Trophoblast cell (in vitro differentiated cells and primary cell): ENCODE results near the gene ELOVL7.
"Not testable (repeated sequence)": the region's sequence is repeated elsewhere in the genome, so short reads cannot be mapped to it uniquely, and the experiment has no call there.

Source experiments
- DNase-seq, 2 donors: peaks; one replicate each; pipeline ENCODE4 v3.0.0-alpha.2; 2016
- H2AFZ ChIP-seq: 2 replicates; pipeline ENCODE4 v1.6.1; 2013; ENCODE audit warnings: low read length, moderate library complexity, mild to moderate bottlenecking; ENCODE audit not compliant: insufficient read depth, poor library complexity
- H2AK5ac ChIP-seq: 2 replicates; pipeline ENCODE4 v1.6.1; 2013; ENCODE audit warnings: mild to moderate bottlenecking, low read length
- H2BK120ac ChIP-seq: 2 replicates; pipeline ENCODE4 v1.6.1; 2013; ENCODE audit warnings: low read length, mild to moderate bottlenecking, moderate library complexity; ENCODE audit not compliant: insufficient read depth, poor library complexity
- H2BK12ac ChIP-seq: 2 replicates; pipeline ENCODE4 v1.6.1; 2013; ENCODE audit warnings: mild to moderate bottlenecking, low read length, moderate library complexity
- H2BK5ac ChIP-seq: 2 replicates; pipeline ENCODE4 v1.6.1; 2013; ENCODE audit warnings: low read length, low read depth, moderate library complexity, mild to moderate bottlenecking; ENCODE audit not compliant: poor library complexity
- H3K14ac ChIP-seq: 2 replicates; pipeline ENCODE4 v1.6.1; 2013; ENCODE audit warnings: mild to moderate bottlenecking, low read length
- H3K18ac ChIP-seq: 2 replicates; pipeline ENCODE4 v1.6.1; 2013; ENCODE audit warnings: mild to moderate bottlenecking, low read length
- H3K23ac ChIP-seq: 2 replicates; pipeline ENCODE4 v1.6.1; 2013; ENCODE audit warnings: low read length
- H3K27ac ChIP-seq: 2 replicates; pipeline ENCODE4 v1.5.1; 2013; ENCODE audit warnings: low read depth, mild to moderate bottlenecking, inconsistent platforms, low read length, moderate library complexity
- H3K27me3 ChIP-seq: 2 replicates; pipeline ENCODE4 v1.6.1; 2013; ENCODE audit warnings: inconsistent platforms, mild to moderate bottlenecking, low read length, moderate library complexity; ENCODE audit not compliant: insufficient read depth
- H3K36me3 ChIP-seq, 2 experiments: 1 replicate in 1 of 2; 2 replicates in 1 of 2; pipeline ENCODE4 v1.6.1; 2013; ENCODE audit warnings: low read length in 2 of 2, mild to moderate bottlenecking in 2 of 2, moderate library complexity in 1 of 2; ENCODE audit not compliant: insufficient read depth in 2 of 2, control insufficient read depth in 1 of 2
- H3K4ac ChIP-seq: 2 replicates; pipeline ENCODE4 v1.6.1; 2013; ENCODE audit warnings: low read depth, mild to moderate bottlenecking, low read length, moderate library complexity
- H3K4me1 ChIP-seq, 2 experiments: 1 replicate in 1 of 2; 2 replicates in 1 of 2; pipeline ENCODE4 v1.6.1; 2013; ENCODE audit warnings: low read length in 2 of 2, mild to moderate bottlenecking in 2 of 2, moderate library complexity in 1 of 2; ENCODE audit not compliant: insufficient read depth in 2 of 2, control insufficient read depth in 1 of 2
- H3K4me2 ChIP-seq: 2 replicates; pipeline ENCODE4 v1.6.1; 2013; ENCODE audit warnings: inconsistent platforms, mild to moderate bottlenecking, low read length, moderate library complexity
- H3K4me3 ChIP-seq: 2 replicates; pipeline ENCODE4 v1.5.1; 2013; ENCODE audit warnings: mild to moderate bottlenecking, low read depth, low read length, inconsistent platforms
- H3K79me1 ChIP-seq: one replicate; pipeline ENCODE4 v1.6.1; 2013; ENCODE audit warnings: low read length
- H3K79me2 ChIP-seq: 2 replicates; pipeline ENCODE4 v1.6.1; 2013; ENCODE audit warnings: low read length, mild to moderate bottlenecking; ENCODE audit not compliant: control insufficient read depth, insufficient read depth, poor library complexity
- H3K9ac ChIP-seq: 2 replicates; pipeline ENCODE4 v1.6.1; 2013; ENCODE audit warnings: mild to moderate bottlenecking, low read length
- H3K9me3 ChIP-seq: 2 replicates; pipeline ENCODE4 v1.6.1; 2013; ENCODE audit warnings: low read depth, mild to moderate bottlenecking, control low read depth, inconsistent platforms, low read length; ENCODE audit not compliant: insufficient read depth
- H4K12ac ChIP-seq: 2 replicates; pipeline ENCODE4 v1.6.1; 2013; ENCODE audit warnings: low read depth, mild to moderate bottlenecking, low read length, moderate library complexity
- H4K8ac ChIP-seq: 2 replicates; pipeline ENCODE4 v1.6.1; 2013; ENCODE audit warnings: low read depth, mild to moderate bottlenecking, low read length, moderate library complexity
- H4K91ac ChIP-seq: one replicate; pipeline ENCODE4 v1.6.1; 2013; ENCODE audit warnings: low read depth, mild to moderate bottlenecking, low read length, moderate library complexity
- WGBS: extraction: QIAGEN DNeasy Blood & Tissue Kit; methylation state at CpG from one replicate; pipeline ENCODE4 v1.1.7; 2013; ENCODE audit warnings: missing lambda C conversion rate; ENCODE audit not compliant: insufficient read length, insufficient coverage; ENCODE audit errors: extremely low coverage; 5-methylcytosine and 5-hydroxymethylcytosine counted together

ELOVL7 gene

DNA sequence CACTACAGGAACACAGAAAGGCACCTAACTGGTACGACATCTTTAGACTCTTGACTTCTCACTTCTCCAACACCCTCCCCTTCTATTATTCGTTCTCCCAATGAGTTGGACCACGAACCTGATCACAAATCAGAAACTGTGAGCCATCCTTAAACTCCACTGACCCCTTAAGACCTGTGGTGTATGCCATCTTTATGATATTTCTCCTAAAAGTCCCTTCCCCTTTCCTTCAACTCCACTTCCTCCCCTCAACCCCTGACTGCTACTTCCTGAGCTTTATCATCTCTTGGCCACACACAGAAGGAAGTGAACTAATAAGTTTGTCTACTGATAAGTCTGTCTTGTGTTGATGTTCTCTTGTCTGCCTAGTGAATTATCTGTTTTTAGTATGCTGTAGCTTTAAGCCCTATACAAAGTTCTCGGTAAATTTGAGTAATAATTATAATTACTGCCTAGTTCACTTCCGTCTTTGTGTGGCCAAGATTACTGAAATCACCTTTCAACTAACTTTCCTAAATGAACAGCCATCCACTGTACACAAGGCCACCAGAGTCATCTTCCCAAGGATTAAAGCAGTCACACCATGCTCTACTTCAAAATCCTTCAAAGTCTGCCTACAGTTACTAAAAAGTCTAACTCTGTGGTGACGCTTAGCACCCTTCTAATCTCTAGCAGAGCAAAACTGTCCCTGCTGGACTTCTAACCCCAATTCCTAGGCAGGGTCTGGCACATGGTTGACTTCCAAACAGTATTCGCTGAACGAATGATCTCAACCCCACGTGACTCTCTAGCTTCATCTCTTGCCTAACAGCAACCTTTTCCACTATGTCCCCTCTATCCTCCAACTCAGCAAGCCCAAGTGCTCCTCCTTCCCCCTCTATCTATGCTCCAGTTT is 23.2 kb downstream of the ELOVL7 start:
- Histone ChIP-seq H3K18ac (no peak overlapping the region), H2BK5ac (no peak overlapping the region), H2AK5ac (no peak overlapping the region), H3K27me3 (no peaks in the 10 kb centered on the region), H2AFZ (no peak overlapping the region), H3K4me2 (no peak overlapping the region), H3K4ac (no peak overlapping the region), H4K8ac (no peak overlapping the region), H4K91ac (no peak overlapping the region), H3K79me1 (no peaks in the 10 kb centered on the region), H3K36me3 (no peaks in the 10 kb centered on the region), H3K27ac (no peak overlapping the region), H4K12ac (no peak overlapping the region), H3K9me3 (no peaks in the 10 kb centered on the region), H3K4me1 (peaks cover 0 to 3% of the 10 kb centered on the region in 2 experiments), H3K4me3 (no peak overlapping the region), H2BK12ac (no peak overlapping the region), H3K14ac (no peak overlapping the region), H3K23ac (no peak overlapping the region), H3K79me2 (no peaks in the 10 kb centered on the region), H2BK120ac (no peak overlapping the region), H3K9ac (no peak overlapping the region)
- DNase-seq = no peak
- no CpG with 5 or more reads among the region's 9 CpGs for WGBS

DNA sequence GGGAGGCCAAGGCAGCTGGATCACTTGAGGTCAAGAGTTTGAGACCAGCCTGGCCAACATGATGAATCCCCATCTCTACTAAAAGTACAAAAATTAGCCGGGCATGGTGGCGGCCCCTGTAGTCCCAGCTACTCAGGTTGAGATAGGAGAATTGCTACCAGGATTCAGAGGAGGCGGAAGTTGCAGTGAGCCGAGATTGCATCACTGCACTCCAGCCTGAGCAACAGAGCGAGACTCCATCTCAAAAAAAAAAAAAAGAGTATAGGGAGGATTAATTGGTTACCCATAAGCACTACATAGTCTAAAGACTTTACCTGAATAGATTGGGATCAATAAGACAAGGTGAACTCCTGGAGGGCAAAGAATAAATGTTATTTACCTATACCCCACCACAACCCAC is 27.9 kb downstream of the ELOVL7 start:
- H2BK5ac ChIP-seq, H4K8ac ChIP-seq, H2BK120ac ChIP-seq, H3K14ac ChIP-seq, H3K9ac ChIP-seq, H3K4me3 ChIP-seq, H3K4ac ChIP-seq, H2BK12ac ChIP-seq, H3K27me3 ChIP-seq, H3K18ac ChIP-seq, H3K79me2 ChIP-seq, H3K4me1 ChIP-seq, H4K12ac ChIP-seq, H3K79me1 ChIP-seq, H2AFZ ChIP-seq, H3K9me3 ChIP-seq, DNase-seq, H4K91ac ChIP-seq, H3K36me3 ChIP-seq, H3K27ac ChIP-seq, H3K23ac ChIP-seq, H2AK5ac ChIP-seq, H3K4me2 ChIP-seq: not testable (repeated sequence)
- WGBS = no CpG with 5 or more reads among the region's 5 CpGs

DNA sequence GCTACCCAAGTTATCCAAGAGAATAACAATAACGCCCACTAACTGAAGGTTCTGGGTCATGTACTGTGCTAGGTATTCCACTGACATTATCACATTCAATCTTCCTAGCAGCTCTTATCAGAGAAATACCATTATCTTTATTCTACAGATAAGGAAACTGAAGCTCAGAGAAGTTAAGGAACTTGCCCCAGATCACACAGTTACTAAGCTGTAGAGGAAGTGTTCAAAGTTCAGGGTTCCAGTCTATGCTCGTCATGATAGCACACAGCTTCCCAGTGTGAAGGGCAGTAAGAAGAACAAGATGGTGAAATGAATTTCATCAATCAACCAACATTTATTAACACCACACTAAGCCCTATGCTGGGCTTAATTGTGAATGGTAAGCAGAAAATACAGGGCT is 29.6 kb downstream of the ELOVL7 start:
- Histone ChIP-seq H2BK120ac (no peak overlapping the region), H2BK12ac (no peak overlapping the region), H3K79me2 (no peaks in the 10 kb centered on the region), H3K18ac (no peak overlapping the region), H2AFZ (no peak overlapping the region), H2AK5ac (no peak overlapping the region), H4K91ac (no peak overlapping the region), H3K4ac (no peak overlapping the region), H3K14ac (no peak overlapping the region), H3K27me3 (no peaks in the 10 kb centered on the region), H3K36me3 (no peaks in the 10 kb centered on the region), H3K23ac (no peak overlapping the region), H3K27ac (no peak overlapping the region), H4K8ac (no peak overlapping the region), H3K9me3 (no peaks in the 10 kb centered on the region), H3K9ac (no peak overlapping the region), H3K4me1 (peaks cover 0 to 5% of the 10 kb centered on the region in 2 experiments), H2BK5ac (no peak overlapping the region), H4K12ac (no peak overlapping the region), H3K4me2 (no peak overlapping the region), H3K4me3 (no peak overlapping the region), H3K79me1 (no peaks in the 10 kb centered on the region)
- DNase-seq = peak; percentile 34 to 69
- WGBS = no CpG with 5 or more reads among the region's 2 CpGs

DNA sequence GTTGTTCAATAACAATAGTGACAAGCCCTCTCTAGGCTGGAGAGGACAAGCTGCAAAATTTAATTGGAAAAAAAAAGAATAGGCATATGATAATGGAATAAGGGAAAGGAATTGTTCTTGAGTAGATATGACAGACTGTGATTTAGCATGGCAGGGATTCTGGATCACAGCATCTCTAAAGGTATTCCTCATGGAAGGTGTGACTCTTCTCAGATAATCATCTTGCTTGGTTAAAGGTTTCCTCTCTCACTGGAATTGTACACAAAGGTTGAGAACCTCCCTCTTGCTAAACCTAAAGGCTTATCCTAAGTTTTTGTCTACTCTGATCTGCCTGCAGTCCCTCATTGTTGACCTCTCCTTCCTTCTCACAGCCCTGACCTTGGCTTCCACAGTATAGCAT is 31.6 kb downstream of the ELOVL7 start:
- H2BK120ac ChIP-seq = no peak overlapping the region
- no peaks in the 10 kb centered on the region for H3K79me2 ChIP-seq
- no peak overlapping the region for H4K12ac ChIP-seq

More for the DNA sequence above, 31.6 kb downstream of the ELOVL7 start:
- Histone ChIP-seq H3K14ac (no peak overlapping the region), H4K91ac (no peak overlapping the region), H3K27ac (no peak overlapping the region), H2AK5ac (no peak overlapping the region), H3K4me1 (peaks cover 0 to 5% of the 10 kb centered on the region in 2 experiments), H2BK5ac (no peak overlapping the region), H3K27me3 (no peaks in the 10 kb centered on the region), H3K9ac (no peak overlapping the region), H3K4me2 (no peak overlapping the region), H4K8ac (no peak overlapping the region), H3K36me3 (no peaks in the 10 kb centered on the region), H3K9me3 (no peaks in the 10 kb centered on the region), H3K4ac (no peak overlapping the region), H3K18ac (no peak overlapping the region), H3K23ac (no peak overlapping the region), H2AFZ (no peak overlapping the region), H3K4me3 (no peak overlapping the region), H3K79me1 (no peaks in the 10 kb centered on the region), H2BK12ac (no peak overlapping the region)
- peak; percentile 58 to 91 for DNase-seq
